ENCODE measurements around the gene ACTR2.
"Not testable (repeated sequence)": the region's sequence is repeated elsewhere in the genome, so short reads cannot be mapped to it uniquely, and the experiment has no call there.

Gene ACTR2

DNA sequence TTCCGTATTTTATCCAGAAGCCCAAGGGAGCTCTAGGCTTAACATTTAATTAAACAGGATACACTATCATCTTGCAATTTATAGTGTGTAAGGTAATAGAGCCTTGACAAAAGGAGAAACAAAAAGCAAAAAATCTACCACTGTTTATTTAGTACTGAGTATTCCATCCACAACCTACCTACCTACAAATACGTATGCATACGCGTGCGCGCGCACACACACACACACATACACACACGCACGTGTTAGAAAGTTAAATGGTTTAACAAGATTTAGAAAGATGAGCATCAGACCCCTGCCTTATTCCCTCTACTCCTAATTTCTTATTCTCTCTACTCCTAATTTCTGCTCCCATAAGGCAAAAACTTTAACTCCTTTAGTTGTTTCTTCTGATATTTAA lies 14.6 kb upstream of the ACTR2 start:
- no peak for TF ChIP-seq ZNF274 (IDR thresholded peaks at IDR 0.05; ENCODE audit: low read depth, low read length)
- H3K4me3 ChIP-seq (ENCODE audit: low read length) = no peak overlapping the region

DNA sequence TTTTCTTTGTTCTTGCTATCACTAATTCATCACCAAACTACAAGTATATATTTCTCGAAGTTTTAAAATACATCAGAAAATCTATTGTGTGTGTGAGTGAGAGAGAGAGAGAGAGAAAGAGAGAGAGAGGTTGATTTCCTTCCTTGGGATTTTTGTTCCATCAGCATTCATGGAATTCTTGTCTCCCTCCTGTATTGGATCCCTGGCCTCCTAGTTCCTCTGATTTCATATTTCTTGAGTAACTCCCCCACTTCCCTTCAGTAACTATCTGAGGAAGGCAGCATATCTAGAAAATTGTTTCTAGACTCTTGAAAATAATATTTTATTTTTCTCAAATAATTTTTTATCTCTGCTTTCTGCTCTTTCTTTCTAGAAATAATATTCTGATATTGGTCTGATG lies 13.3 kb upstream of the ACTR2 start:
- no peak for TF ChIP-seq ZNF274 (IDR thresholded peaks at IDR 0.05; ENCODE audit: low read depth, low read length)
- no peak overlapping the region for H3K4me3 ChIP-seq (ENCODE audit: low read length)

DNA sequence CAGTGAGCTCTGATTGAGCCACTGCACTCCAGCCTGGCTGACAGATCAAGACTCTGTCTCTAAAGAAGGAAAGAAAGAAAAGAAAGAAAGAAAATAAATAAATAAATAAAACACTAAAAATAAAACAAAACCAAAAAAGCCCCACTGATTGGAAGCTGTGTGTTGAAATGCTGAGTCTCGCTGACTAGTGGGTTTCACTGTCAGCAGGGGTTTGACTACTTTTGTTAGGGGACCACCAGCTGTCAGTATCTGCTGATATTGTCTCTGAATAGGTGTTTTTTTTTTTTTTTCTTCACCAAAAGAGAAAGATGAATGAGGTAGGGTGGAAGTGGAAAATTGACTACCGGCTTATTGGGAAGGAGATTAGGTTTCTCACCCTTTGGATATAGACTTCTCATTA lies 12.8 kb upstream of the ACTR2 start:
- TF ChIP-seq ZNF274 (IDR thresholded peaks at IDR 0.05; ENCODE audit: low read depth, low read length) = no peak
- H3K4me3 ChIP-seq (ENCODE audit: low read length) = no peak overlapping the region

DNA sequence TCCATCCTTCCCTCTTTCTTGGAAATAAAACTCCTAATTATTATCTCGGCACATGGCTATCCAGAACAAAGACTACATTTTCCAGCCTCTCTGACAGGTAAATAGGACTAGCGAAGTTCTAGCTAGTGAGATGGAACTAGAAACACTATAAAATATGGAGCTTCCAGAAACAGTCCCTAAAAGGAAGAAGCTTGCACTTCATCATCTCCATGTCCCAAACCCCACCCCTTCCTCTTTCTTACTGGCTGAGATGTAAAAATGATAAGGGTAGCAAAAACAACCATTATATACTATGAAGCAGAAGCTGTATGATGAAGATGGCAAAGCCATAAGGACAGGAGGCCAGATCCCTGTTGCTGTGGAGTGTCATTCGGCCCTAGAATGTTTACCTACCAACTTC lies 11.7 kb upstream of the ACTR2 start:
- no peak for TF ChIP-seq ZNF274 (IDR thresholded peaks at IDR 0.05; ENCODE audit: low read depth, low read length)
- H3K4me3 ChIP-seq (ENCODE audit: low read length) = no peak overlapping the region

DNA sequence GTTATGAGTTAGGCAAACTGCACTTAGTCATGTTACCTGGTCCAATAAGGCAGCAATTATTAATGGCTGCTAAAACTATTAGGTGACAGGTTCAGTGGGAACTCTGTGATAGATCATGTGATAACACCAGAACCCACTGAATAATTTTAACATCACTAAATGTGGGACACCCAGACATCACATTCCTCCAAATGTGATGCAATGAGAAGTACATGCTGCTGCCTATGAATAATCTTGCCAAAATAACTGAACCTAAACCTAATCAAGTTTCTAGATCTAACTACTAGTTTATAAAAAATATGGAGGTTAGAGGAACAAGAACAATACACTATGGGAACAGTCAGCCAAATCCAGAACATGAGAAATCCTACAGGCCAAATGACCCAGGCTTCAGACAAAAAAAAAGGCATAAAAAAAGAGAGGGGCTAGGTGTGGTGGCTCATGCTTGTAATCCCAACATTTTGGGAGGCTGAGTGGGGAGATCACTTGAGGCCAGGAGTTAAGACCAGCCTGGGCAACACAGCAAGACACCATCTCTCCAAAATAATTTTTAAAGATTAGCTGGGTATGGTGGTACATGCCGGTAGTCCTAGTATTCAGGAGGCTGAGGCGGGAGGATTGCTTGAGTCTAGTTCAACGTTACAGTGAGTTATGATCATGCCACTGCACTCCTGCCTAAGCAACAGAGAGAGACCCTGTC lies 7.0 kb upstream of the ACTR2 start:
- no peak for TF ChIP-seq ZNF274 (IDR thresholded peaks at IDR 0.05; ENCODE audit: low read depth, low read length)
- H3K4me3 ChIP-seq (ENCODE audit: low read length) = no peak overlapping the region

DNA sequence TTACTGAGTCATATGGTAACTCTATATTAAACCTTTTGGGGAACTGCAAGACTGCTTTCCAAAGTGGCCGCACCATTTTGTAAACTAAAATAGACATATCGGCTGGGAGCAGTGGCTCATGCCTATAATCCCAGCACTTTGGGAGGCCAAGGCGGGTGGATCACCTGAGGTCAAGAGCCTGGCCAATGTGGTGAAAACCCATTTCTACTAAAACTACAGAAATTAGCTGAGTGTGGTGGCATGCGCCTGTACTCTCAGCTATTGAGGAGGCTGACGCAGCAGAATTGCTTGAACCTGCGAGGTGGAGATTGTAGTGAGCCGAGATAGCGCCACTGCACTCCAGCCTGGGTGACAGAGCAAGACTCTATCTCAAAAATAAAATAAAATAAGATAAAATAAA lies 6.4 kb upstream of the ACTR2 start:
- H3K4me3 ChIP-seq (ENCODE audit: low read length) = not testable (repeated sequence)

DNA sequence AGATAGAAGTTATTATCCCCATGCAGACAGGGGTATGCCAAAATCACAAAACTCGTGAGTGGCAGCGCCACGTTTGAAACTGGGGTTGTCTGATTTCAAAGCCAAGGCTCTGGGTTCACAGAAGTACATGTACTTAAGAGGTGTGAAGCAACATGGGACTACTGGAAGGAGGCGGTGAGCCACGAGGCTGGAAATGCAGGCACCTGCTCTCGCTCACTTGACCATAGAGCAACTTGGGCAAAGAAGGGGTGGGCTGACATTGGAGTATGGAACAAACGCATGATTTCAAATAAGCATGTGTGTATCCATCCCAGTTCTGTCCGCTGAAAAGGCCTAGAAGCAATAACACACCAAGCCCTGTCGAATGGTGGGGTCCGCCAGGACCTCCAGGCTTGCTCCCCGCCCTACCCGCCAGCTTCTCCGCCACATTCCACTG lies 593 bp upstream of the ACTR2 start:
- TF ChIP-seq ZNF274 (IDR thresholded peaks at IDR 0.05; ENCODE audit: low read depth, low read length) = no peak
- peak overlapping the region; percentile 95 for H3K4me3 ChIP-seq (ENCODE audit: low read length)

DNA sequence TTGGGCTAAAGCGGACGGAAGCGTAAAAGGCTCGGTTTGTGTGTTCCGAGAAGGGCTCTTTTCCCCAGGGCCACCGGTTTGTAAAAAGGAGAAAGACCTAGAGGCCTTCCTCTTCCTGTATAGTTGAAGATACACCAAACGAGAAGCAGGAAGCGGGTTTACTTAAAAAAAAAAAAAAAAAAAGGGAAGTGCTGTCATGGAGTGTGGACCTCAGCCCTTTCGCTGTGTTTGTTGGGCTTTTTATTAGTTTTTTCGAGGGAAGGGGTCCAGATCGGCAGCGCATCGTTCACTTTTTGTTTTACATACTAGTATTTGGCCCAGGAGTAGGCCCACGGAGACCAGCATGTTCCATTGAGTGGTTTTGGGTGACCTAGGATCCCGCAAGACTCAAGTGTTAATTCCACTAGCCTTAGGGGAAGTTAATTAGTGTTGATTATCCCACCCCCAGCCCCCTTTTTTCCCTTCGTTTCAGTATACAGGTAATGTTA lies 676 bp downstream of the ACTR2 start:
- peak overlapping the region; percentile 98 for H3K4me3 ChIP-seq (ENCODE audit: low read length)
- no peak for TF ChIP-seq ZNF274 (IDR thresholded peaks at IDR 0.05; ENCODE audit: low read depth, low read length)

DNA sequence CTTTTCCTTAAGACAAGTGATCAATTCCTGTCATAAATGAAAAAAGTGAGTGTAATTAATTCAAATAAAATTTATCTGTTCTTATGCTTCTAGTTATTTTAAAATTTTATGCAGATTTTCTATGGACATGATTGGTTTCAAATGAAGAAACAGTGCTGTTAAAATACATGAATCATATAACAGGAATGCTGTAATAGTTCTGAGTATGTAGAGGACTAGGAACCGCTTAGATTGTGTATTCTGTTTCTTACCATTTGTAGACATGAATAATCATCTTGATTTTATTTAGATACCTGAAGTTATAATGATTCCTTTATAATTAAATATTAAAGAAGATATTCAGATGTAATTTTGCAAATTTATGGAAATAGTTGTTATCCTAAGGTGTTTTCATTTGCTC lies 3.5 kb downstream of the ACTR2 start:
- no peak overlapping the region for H3K4me3 ChIP-seq (ENCODE audit: low read length)
- TF ChIP-seq ZNF274 (IDR thresholded peaks at IDR 0.05; ENCODE audit: low read depth, low read length) = no peak

DNA sequence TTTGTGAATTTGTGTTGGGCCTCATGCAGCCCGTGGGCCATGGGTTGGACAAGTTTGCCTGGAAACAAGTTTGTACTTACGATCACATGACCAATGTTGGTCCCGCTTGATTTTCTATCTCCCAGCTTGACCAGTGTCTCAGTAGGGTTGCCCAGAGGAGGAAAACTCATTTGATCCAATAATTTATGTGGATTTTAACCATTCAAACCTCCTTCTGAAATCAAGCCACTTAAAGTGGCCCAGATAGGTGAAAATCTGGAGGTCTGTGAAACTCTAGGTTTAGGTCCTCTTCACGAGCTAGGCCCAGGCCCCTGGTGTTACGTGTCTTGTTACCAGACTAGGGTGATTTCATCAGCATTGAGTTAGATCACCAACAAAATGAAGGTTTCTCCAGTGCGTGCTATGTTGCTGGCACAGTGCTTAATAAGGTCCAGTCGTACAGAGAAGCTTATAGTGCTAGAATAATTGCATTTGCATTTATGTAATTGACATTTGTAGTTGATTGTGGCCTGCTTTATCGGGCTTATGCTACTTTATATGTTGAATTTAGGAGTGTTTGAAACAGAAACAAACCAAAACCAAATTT lies 4.4 kb downstream of the ACTR2 start:
- H3K4me3 ChIP-seq (ENCODE audit: low read length) = no peak overlapping the region; the same call in 1 of the 2 replicates
- no peak for TF ChIP-seq ZNF274 (IDR thresholded peaks at IDR 0.05; ENCODE audit: low read depth, low read length)

DNA sequence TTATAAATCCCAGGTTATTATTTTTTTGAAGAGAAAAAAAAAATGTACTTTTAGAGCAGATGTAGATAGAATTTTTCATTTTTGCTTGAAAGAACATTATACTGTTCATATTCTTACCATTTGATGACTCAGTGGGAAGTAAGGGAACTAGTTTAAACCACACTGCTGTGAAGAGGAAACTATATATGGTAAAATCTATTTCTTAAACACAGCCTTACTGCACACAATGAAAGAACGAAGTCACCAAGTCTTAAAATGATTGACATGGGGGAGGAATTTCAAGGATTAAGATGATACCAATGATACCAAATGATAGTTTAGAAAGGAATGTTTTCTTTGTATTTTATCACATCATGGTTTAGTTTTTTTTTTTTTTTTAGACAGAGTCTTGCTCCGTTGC lies 5.0 kb downstream of the ACTR2 start:
- TF ChIP-seq ZNF274 (IDR thresholded peaks at IDR 0.05; ENCODE audit: low read depth, low read length) = no peak
- H3K4me3 ChIP-seq (ENCODE audit: low read length) = no peak overlapping the region

DNA sequence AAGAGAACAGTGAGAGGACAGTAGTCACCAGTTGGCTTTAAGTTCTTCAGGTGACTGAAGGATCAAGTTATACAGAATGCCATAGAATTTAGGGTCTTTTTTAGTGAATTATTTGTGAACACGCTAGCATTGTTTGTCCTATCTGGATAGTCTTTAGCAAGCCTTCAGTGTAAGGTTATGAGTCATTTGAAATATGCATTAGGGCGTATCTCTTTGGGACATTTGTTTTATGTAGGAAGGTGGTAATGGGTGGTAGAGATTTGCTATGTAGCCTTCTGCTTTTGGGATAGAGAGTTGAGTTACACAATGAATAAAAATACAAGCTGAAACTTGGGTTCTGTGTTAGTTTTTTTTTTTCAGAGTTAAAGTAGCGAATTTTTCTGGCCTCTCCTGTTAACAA lies 13.0 kb downstream of the ACTR2 start:
- TF ChIP-seq ZNF274 (IDR thresholded peaks at IDR 0.05; ENCODE audit: low read depth, low read length) = no peak
- H3K4me3 ChIP-seq (ENCODE audit: low read length) = no peak overlapping the region

DNA sequence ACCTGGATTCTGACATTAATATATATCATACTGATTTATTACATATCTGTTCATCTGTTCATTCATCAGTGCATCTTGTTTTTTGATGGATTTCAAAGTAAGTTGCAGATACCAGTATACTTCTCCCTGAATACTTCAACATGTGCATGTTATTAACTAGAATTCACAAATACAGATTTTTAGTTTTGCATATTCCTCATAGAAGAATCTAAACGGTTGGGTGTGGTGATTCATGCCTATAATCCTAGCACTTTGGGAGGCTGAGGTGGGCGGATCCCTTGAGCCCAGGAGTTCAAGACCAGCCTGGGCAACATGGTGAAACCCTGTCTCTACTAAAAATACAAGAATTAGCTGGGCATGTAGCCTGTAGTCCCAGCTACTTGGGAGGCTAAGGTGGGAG lies 16.8 kb downstream of the ACTR2 start:
- H3K4me3 ChIP-seq (ENCODE audit: low read length) = not testable (repeated sequence)

DNA sequence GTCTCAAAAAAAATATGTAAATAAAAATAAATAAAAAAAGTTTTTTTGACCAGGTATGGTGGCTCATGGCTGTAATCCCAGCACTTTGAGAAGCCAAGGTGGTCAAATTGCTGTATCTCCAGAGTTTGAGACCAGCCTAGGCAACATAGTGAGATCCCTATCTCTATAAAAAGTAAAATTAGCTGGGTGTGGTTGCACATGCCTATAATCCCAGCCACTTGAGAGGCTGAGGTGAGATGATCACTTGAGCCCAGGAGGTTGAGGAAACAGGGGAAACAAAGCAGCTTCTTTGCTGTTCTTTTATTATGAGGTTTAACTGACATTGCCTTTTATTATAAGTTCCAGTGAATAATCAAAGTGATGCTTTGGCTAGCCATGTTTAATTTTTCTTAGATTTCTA lies 25.0 kb downstream of the ACTR2 start:
- H3K4me3 ChIP-seq (ENCODE audit: low read length) = no peak overlapping the region
- TF ChIP-seq ZNF274 (IDR thresholded peaks at IDR 0.05; ENCODE audit: low read depth, low read length) = no peak

DNA sequence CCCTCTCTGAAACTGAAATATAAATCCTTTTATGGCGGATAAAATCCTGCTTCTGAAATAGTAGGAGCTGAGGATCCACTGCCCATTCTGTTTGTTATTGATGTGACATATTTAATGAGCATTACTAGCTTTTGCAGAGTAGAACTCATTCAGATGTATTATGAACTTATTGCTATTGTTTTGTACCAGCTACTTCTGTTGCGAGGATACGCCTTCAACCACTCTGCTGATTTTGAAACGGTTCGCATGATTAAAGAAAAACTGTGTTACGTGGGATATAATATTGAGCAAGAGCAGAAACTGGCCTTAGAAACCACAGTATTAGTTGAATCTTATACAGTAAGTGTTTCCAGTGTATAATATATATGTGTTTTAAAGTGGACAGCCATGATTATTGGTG lies 27.7 kb downstream of the ACTR2 start:
- TF ChIP-seq ZNF274 (IDR thresholded peaks at IDR 0.05; ENCODE audit: low read depth, low read length) = no peak
- no peak overlapping the region for H3K4me3 ChIP-seq (ENCODE audit: low read length)

DNA sequence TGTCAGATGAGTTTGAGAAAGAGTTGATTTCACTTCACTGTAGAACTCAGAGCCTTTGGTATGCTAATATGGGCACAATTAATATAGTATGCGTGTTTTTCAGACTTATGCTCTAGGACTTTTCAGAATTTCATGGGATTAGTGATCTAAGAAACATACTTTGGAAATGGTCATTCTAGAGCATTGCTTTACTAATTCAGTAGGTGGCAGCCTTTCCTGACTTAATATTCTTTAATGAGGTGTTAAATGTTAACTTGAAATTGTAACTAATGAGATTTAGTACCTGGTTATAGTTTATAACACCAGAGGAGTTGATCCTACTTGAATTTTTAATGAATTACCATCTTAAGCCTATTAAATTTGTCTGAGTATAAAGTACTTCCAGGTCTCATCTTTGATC lies 28.4 kb downstream of the ACTR2 start:
- TF ChIP-seq ZNF274 (IDR thresholded peaks at IDR 0.05; ENCODE audit: low read depth, low read length) = no peak
- no peak overlapping the region for H3K4me3 ChIP-seq (ENCODE audit: low read length)

DNA sequence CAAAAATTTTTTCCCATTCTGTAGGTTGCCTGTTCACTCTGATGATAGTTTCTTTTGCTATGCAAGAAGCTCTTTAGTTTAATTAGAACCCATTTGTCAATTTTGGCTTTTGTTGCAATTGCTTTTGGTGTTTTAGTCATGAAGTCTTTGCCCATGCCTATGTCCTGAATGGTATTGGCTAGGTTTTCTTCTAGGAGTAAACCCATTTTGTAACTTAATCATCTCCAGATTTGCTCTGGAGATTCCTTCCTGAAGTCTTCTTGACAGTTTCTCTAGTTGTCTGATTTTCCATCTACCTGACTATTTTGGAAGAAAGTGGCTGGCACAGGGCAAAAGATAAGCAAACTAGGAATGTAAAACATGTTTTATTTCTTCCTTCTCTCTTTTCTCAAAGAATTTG lies 30.2 kb downstream of the ACTR2 start:
- not testable (repeated sequence) for H3K4me3 ChIP-seq (ENCODE audit: low read length)

Measured in GM08714 (cell line).